PC-3 (cell line): ENCODE data around the gene BDH1. TPM values are rescaled to one million over a fixed set of nuclear protein-coding genes. Genes with fewer than 3 reads are reported as not detected.

Experiments used
- ATAC-seq: fragments of 200-7000 bp; cut with Tn5 transposase; 2 replicates; pipeline ENCODE4 v1.9.1; 2020; ENCODE audit warnings: mild to moderate bottlenecking, moderate library complexity
- BruUV-seq: library from RNA; stranded (reverse); fragments of 400-500 nt; replicated peaks from 2 replicates; lab custom pipeline; 2021; lab: Mats Ljungman, UMichigan
- CTCF ChIA-PET: fragments of 300-600 bp; sonication (Branson Sonifier 250); formaldehyde crosslinking; loops from one replicate; lab custom pipeline; 2022; ENCODE audit warnings: antibody characterized with exemption; lab: Charles Lee
- POLR2A ChIA-PET: fragments of 300-600 bp; sonication (Branson Sonifier 250); formaldehyde crosslinking; loops from one replicate; lab custom pipeline; 2022; ENCODE audit warnings: antibody characterized with exemption; ENCODE audit not compliant: unreplicated experiment; lab: Charles Lee
- DNase-seq: peaks from one replicate; pipeline ENCODE4 v3.0.0-alpha.2; 2015
- H2AFZ ChIP-seq: fragments of 300-600 bp; sonication (generic); 2 replicates; pipeline ENCODE4 v1.6.0; 2016; ENCODE audit warnings: antibody characterized with exemption, low read length
- H3F3A ChIP-seq: fragments of 300-600 bp; sonication (generic); one replicate; pipeline ENCODE4 v1.6.0; 2017; ENCODE audit warnings: antibody characterized with exemption, low read length, control low read depth, mild to moderate bottlenecking; ENCODE audit not compliant: unreplicated experiment
- H3K27ac ChIP-seq: fragments of 300-600 bp; sonication (generic); 2 replicates; pipeline ENCODE4 v1.5.1; 2016; ENCODE audit warnings: mild to moderate bottlenecking, low read length
- H3K27me3 ChIP-seq: fragments of 300-600 bp; sonication (generic); 2 replicates; pipeline ENCODE4 v1.6.1; 2016; ENCODE audit warnings: low read length, mixed read lengths
- H3K36me3 ChIP-seq: fragments of 300-600 bp; sonication (generic); 2 replicates; pipeline ENCODE4 v1.6.1; 2016; ENCODE audit warnings: low read depth, mixed run types, low read length, mixed read lengths
- H3K4me1 ChIP-seq: fragments of 300-600 bp; sonication (generic); 2 replicates; pipeline ENCODE4 v1.5.1; 2016; ENCODE audit warnings: low read length; ENCODE audit not compliant: insufficient read depth
- H3K4me2 ChIP-seq: fragments of 300-600 bp; sonication (generic); 2 replicates; pipeline ENCODE4 v1.6.0; 2016; ENCODE audit warnings: low read length
- H3K4me3 ChIP-seq: fragments of 300-600 bp; sonication (generic); 2 replicates; pipeline ENCODE4 v1.5.1; 2016; ENCODE audit warnings: mild to moderate bottlenecking, low read length, mixed read lengths
- H3K79me2 ChIP-seq: fragments of 300-600 bp; sonication (generic); 2 replicates; pipeline ENCODE4 v1.6.1; 2017; ENCODE audit warnings: low read length, mixed read lengths
- H3K9ac ChIP-seq: fragments of 300-600 bp; sonication (generic); 2 replicates; pipeline ENCODE4 v1.6.0; 2016; ENCODE audit warnings: mild to moderate bottlenecking, low read length
- H3K9me2 ChIP-seq: fragments of 300-600 bp; sonication (generic); replicated peaks from 2 replicates; pipeline ENCODE4 v1.6.1; 2016; ENCODE audit warnings: mixed run types, low read length, mixed read lengths
- H3K9me3 ChIP-seq: fragments of 300-600 bp; sonication (generic); 2 replicates; pipeline ENCODE4 v1.6.1; 2016; ENCODE audit warnings: low read length, mixed read lengths
- H4K20me1 ChIP-seq: fragments of 300-600 bp; sonication (generic); 2 replicates; pipeline ENCODE4 v1.6.1; 2016; ENCODE audit warnings: low read length, mixed read lengths
- EZH2 ChIP-seq: fragments of 300-600 bp; sonication (generic); IDR thresholded peaks from one replicate; pipeline ENCODE4 v1.6.1; 2017; ENCODE audit warnings: antibody characterized with exemption, mild to moderate bottlenecking, low read length; ENCODE audit not compliant: unreplicated experiment
- EZH2phosphoT487 ChIP-seq: fragments of 300-600 bp; sonication (generic); IDR thresholded peaks from 2 replicates; pipeline ENCODE4 v1.6.1; 2018; ENCODE audit warnings: mild to moderate bottlenecking, antibody characterized with exemption, low read length, borderline replicate concordance
- intact Hi-C: fragments of 100-400 bp; cut with micrococcal nuclease; formaldehyde crosslinking; loops from 2 replicates; pipeline ENCODE4 v1.9.0; 2023
- total RNA-seq: library from RNA; depleted of rRNA; stranded (reverse); fragments of >200 nt; gene quantifications from 2 replicates; pipeline ENCODE4 v1.2.3, GENCODE V29; 2014
- TF ChIP-seq, protein P1 (sequence below): fragments of 300-600 bp; sonication (generic); conservative IDR thresholded peaks from 2 replicates; pipeline ENCODE4 v1.5.1; 2017; ENCODE audit warnings: antibody characterized with exemption, low read depth, mild to moderate bottlenecking, low read length

The BDH1 gene
- total RNA-seq, 1 experiment from 2014 or later, result 10.6 TPM

- no peak for DNase-seq
Measured at GRCh38 chr3:197496746-197497125, 59.0 kb downstream of the BDH1 start.

GRCh38 chr3:197495999-197496745 lies 59.6 kb downstream of the BDH1 start:
- Histone ChIP-seq H3K4me1 (peaks cover 11% of the 10 kb centered on the region), H3K9me3 (no peaks in the 10 kb centered on the region), H3K4me2 (no peak overlapping the region), H3F3A (no peaks in the 10 kb centered on the region), H3K27ac (no peak overlapping the region), H4K20me1 (no peaks in the 10 kb centered on the region), H3K27me3 (no peaks in the 10 kb centered on the region), H3K36me3 (no peaks in the 10 kb centered on the region), H3K9ac (no peak overlapping the region), H3K9me2 (no peaks in the 10 kb centered on the region), H3K4me3 (no peak overlapping the region), H3K79me2 (no peaks in the 10 kb centered on the region), H2AFZ (no peak overlapping the region)
- intact Hi-C loops, result no loop called here
- POLR2A ChIA-PET, result no interaction called here
- TF ChIP-seq EZH2, result no peak
- TF ChIP-seq, protein P1, sequence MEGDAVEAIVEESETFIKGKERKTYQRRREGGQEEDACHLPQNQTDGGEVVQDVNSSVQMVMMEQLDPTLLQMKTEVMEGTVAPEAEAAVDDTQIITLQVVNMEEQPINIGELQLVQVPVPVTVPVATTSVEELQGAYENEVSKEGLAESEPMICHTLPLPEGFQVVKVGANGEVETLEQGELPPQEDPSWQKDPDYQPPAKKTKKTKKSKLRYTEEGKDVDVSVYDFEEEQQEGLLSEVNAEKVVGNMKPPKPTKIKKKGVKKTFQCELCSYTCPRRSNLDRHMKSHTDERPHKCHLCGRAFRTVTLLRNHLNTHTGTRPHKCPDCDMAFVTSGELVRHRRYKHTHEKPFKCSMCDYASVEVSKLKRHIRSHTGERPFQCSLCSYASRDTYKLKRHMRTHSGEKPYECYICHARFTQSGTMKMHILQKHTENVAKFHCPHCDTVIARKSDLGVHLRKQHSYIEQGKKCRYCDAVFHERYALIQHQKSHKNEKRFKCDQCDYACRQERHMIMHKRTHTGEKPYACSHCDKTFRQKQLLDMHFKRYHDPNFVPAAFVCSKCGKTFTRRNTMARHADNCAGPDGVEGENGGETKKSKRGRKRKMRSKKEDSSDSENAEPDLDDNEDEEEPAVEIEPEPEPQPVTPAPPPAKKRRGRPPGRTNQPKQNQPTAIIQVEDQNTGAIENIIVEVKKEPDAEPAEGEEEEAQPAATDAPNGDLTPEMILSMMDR, result no peak
- TF ChIP-seq EZH2phosphoT487, result no peak
- CTCF ChIA-PET, result no interaction called here
- DNase-seq (no peak), ATAC-seq (no peak)
- BruUV-seq, result no TSS peak

More at GRCh38 chr3:197496746-197497125, 59.0 kb downstream of the BDH1 start:
- Histone ChIP-seq H3K4me1 (peaks cover 15% of the 10 kb centered on the region), H3F3A (no peaks in the 10 kb centered on the region), H3K27ac (no peak overlapping the region), H3K4me3 (no peak overlapping the region), H3K79me2 (no peaks in the 10 kb centered on the region), H3K9me3 (no peaks in the 10 kb centered on the region), H3K27me3 (no peaks in the 10 kb centered on the region), H3K9me2 (no peaks in the 10 kb centered on the region), H3K36me3 (no peaks in the 10 kb centered on the region), H2AFZ (no peak overlapping the region), H3K9ac (no peak overlapping the region), H4K20me1 (no peaks in the 10 kb centered on the region), H3K4me2 (no peak overlapping the region)
- no peak for TF ChIP-seq EZH2
- TF ChIP-seq EZH2phosphoT487, result no peak
- TF ChIP-seq, protein P1, result no peak
- ATAC-seq, result no peak
- no TSS peak for BruUV-seq
- ChIA-PET CTCF (no interaction called here), POLR2A (no interaction called here)
- intact Hi-C loops, result no loop called here

DNA sequence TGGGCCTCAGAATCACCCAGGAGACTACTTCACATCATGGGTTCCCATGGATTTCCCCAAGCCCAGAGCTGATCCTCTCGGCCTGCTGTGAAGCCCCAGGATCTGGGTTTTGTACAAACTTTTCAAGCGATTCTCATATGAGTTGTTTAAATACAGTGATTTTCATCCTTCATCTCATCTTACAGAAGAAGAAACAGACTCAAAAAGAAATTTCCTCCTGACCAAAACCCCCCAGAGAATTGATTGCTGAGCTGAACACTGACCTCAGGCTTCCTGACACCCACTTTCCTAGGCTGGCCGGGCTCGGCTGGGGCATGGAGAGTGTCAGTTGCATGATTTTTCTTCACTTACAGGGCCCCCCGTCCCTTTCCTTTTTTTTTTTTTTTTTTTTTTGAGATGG lies 60.3 kb downstream of the BDH1 start:
- Histone ChIP-seq H2AFZ (no peak overlapping the region), H3F3A (no peaks in the 10 kb centered on the region), H3K4me3 (no peak overlapping the region), H3K27me3 (no peaks in the 10 kb centered on the region), H3K9me3 (no peaks in the 10 kb centered on the region), H3K9ac (no peak overlapping the region), H3K9me2 (no peaks in the 10 kb centered on the region), H3K4me2 (no peak overlapping the region), H3K79me2 (no peaks in the 10 kb centered on the region), H4K20me1 (no peaks in the 10 kb centered on the region), H3K27ac (no peak overlapping the region), H3K36me3 (no peaks in the 10 kb centered on the region), H3K4me1 (peaks cover 15% of the 10 kb centered on the region)
- POLR2A ChIA-PET, result no interaction called here
- TF ChIP-seq, protein P1, result no peak
- TF ChIP-seq EZH2phosphoT487 (no peak), EZH2 (no peak)
- ATAC-seq (no peak), DNase-seq (no peak)
- CTCF ChIA-PET, result no interaction called here
- intact Hi-C loops, result no loop called here
- BruUV-seq, result no TSS peak
